ENCODE results near the gene SSTR5. TPM values are rescaled to one million over a fixed set of nuclear protein-coding genes. Genes with fewer than 3 reads are reported as not detected.

Gene SSTR5
- total RNA-seq, 1 experiment from 2014 or later: not detected

DNA sequence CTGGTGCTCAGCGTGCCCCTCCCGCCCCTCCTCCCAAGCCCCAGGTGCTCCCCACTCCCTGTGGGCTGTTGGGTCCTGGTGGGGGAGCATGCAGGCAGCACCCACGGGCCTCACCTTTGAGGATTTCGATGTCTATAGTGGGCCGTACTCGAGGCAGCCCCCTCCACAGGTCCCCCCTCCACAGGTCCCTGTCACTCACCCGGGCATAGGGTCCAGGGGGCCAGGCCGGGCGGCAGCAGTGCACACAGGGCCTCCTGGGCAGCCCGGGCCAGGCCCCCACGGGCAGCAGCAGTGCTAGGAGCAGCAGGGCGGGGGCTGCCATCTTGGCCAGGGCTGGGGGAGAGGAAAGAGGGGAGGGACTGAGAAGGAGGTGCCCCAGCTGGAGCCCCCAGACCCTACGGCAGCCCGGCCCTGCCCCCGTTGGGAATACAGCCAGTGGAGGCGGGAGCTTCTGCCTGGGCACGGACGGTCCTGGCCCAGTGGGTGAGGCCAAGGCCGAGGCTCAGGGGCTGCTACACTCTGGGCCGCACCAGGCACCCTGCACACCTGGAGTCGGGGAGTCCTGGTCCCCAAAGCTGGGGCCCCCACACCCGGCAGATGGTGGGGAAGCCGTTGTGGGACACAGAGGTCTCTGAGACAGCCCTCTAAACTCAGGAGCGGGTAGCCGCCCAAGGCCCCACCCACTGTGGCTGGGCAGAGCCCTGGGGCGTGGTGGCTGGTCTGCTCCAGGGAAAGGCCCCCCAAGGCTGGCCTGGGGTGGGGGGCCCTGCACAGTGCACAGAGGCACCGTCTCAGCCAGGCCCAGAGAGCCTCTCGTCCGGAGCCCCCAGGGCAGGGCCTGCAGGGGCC lies 22.3 kb downstream of the SSTR5 start:
- H3K27me3 Mint-ChIP-seq (ENCODE audit: unreplicated experiment): peaks cover 86% of the 10 kb centered on the region
- no peak overlapping the region for H3K27ac Mint-ChIP-seq (ENCODE audit: unreplicated experiment)
- TF ChIP-seq, protein P1, sequence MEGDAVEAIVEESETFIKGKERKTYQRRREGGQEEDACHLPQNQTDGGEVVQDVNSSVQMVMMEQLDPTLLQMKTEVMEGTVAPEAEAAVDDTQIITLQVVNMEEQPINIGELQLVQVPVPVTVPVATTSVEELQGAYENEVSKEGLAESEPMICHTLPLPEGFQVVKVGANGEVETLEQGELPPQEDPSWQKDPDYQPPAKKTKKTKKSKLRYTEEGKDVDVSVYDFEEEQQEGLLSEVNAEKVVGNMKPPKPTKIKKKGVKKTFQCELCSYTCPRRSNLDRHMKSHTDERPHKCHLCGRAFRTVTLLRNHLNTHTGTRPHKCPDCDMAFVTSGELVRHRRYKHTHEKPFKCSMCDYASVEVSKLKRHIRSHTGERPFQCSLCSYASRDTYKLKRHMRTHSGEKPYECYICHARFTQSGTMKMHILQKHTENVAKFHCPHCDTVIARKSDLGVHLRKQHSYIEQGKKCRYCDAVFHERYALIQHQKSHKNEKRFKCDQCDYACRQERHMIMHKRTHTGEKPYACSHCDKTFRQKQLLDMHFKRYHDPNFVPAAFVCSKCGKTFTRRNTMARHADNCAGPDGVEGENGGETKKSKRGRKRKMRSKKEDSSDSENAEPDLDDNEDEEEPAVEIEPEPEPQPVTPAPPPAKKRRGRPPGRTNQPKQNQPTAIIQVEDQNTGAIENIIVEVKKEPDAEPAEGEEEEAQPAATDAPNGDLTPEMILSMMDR (IDR thresholded peaks at IDR 0.05; ENCODE audit: unreplicated experiment): no peak
- CTCF ChIA-PET: no interaction called here
- DNase-seq: no peak
- H3K36me3 Mint-ChIP-seq (ENCODE audit: insufficient read depth, unreplicated experiment): peaks cover 5% of the 10 kb centered on the region
- H3K4me1 Mint-ChIP-seq (ENCODE audit: low read depth, unreplicated experiment): no peaks in the 10 kb centered on the region
- no peak overlapping the region for H3K4me3 Mint-ChIP-seq (ENCODE audit: low read depth, unreplicated experiment)
- peaks cover 2% of the 10 kb centered on the region for H3K9me3 Mint-ChIP-seq (ENCODE audit: low read depth, unreplicated experiment)
- BruUV-seq (replicated peaks): no TSS peak
- intact Hi-C loops (cut with micrococcal nuclease; ENCODE audit: unreplicated experiment): no loop called here

DNA sequence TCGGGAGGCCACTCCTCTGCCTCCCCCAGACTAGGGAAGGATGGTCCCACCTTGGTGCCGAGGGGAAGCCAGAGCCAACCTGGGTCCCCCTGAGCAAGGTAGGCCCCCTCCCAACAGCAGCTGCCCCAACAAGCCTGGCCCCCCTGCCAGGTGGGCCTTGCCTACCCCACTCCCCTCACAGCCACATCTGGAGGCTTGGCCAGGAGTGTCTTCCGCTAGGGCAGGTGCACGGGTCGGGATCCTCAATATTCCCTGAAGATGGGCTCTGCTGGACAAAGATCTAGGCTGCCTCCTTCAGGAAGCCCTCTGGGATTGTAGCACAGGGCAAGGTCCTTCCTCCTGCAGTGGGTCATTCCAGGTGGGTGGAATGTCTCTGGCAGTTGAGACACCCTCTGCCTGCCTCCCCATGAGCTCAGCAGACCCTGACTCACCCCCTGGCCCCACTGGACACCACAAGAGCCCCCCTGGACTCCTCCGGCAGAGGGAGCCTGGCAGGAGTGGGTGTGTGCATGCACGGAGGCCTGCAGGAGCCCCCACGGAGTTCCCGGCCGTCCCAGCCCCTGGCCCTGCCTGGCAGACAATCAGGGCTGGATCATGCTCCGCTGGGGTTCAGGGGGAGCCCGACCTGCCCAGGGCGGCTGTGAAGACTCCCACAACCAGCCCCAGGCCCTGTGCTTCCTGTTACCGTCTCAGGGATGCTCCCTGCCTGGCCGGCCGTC lies 23.1 kb downstream of the SSTR5 start:
- Mint-ChIP-seq H3K27ac (ENCODE audit: unreplicated experiment) (no peak overlapping the region), H3K4me3 (ENCODE audit: low read depth, unreplicated experiment) (no peak overlapping the region), H3K9me3 (ENCODE audit: low read depth, unreplicated experiment) (peaks cover 2% of the 10 kb centered on the region), H3K4me1 (ENCODE audit: low read depth, unreplicated experiment) (no peaks in the 10 kb centered on the region), H3K36me3 (ENCODE audit: insufficient read depth, unreplicated experiment) (peaks cover 5% of the 10 kb centered on the region), H3K27me3 (ENCODE audit: unreplicated experiment) (peaks cover 86% of the 10 kb centered on the region)
- intact Hi-C loops (cut with micrococcal nuclease; ENCODE audit: unreplicated experiment): no loop called here
- no TSS peak for BruUV-seq (replicated peaks)
- DNase-seq: no peak
- CTCF ChIA-PET: no interaction called here
- TF ChIP-seq, protein P1 (IDR thresholded peaks at IDR 0.05; ENCODE audit: unreplicated experiment): no peak

DNA sequence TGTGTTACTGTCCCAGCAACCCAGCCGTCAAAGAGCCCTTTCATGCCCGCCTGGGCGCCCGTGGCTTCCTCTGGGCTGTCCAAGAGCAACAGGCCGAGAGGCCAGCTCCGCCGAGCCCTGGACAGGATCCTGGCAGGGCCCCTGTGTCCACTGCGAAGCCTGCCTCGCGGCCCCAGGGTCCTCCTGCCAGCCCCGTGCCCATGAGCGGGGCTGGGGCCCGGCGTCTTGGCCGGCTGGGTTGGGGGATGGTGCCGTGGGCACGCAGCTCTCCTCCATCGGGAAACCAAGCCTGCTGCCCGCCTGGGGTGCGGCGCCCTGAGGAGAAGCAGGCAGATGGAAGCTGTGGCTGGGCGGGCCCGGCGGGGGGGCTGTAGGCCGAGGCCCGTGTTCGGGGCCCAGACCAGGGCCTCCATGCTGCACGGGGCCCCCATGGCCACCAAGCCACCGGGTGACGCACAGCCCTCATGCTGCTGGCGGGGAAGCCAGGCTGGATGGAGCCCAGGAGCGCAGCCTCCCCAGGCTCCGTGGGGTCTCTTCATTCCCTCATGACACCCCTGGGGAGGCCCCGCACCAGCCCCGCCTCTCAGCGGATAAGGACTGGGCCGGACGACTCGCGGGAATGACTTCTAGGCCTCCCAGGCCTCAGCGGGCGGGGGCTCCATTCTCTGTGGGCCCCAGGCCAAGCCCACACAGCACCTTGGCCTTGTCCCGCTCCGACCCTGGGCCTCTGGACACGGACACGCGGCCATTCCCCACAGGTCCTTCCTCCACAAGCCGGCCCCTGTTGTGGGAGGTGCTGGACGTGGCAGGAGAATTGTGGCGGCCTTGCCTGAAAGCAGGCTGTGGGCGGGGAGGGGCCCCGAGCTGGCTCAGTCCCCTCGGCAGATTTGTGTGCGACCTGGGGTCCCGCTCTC lies 23.9 kb downstream of the SSTR5 start, which contains the start of gene C1QTNF8:
C1QTNF8 (minus strand) TSS at position 76 of the 914 bp plus-strand sequence. CDS start 1,322 bp downstream, outside the sequence.
- H3K4me1 Mint-ChIP-seq (ENCODE audit: low read depth, unreplicated experiment): no peaks in the 10 kb centered on the region
- H3K27ac Mint-ChIP-seq (ENCODE audit: unreplicated experiment): no peak within 1 kb of the TSS
- CTCF ChIA-PET: interaction anchor here (0.6 to 1.1 kb wide), 2 partner anchors 18 to 1080 kb away, joined by 3 to 6 read pairs; no protein-coding TSS in a partner anchor
- no peak for DNase-seq
- TF ChIP-seq, protein P1 (IDR thresholded peaks at IDR 0.05; ENCODE audit: unreplicated experiment): no peak
- intact Hi-C loops (cut with micrococcal nuclease; ENCODE audit: unreplicated experiment): no loop called here
- no peak within 1 kb of the TSS for H3K4me3 Mint-ChIP-seq (ENCODE audit: low read depth, unreplicated experiment)
- peaks cover 86% of the 10 kb centered on the region for H3K27me3 Mint-ChIP-seq (ENCODE audit: unreplicated experiment)
- H3K9me3 Mint-ChIP-seq (ENCODE audit: low read depth, unreplicated experiment): peaks cover 2% of the 10 kb centered on the region
- H3K36me3 Mint-ChIP-seq (ENCODE audit: insufficient read depth, unreplicated experiment): peaks cover 5% of the 10 kb centered on the region
- no TSS peak for BruUV-seq (replicated peaks)

GRCh38 chr16:1097156-1097555 lies 24.6 kb downstream of the SSTR5 start:
- TF ChIP-seq, protein P1 (IDR thresholded peaks at IDR 0.05; ENCODE audit: unreplicated experiment): no peak
- Mint-ChIP-seq H3K36me3 (ENCODE audit: insufficient read depth, unreplicated experiment) (peaks cover 5% of the 10 kb centered on the region), H3K27me3 (ENCODE audit: unreplicated experiment) (peaks cover 85% of the 10 kb centered on the region), H3K4me1 (ENCODE audit: low read depth, unreplicated experiment) (no peaks in the 10 kb centered on the region), H3K4me3 (ENCODE audit: low read depth, unreplicated experiment) (no peak overlapping the region), H3K9me3 (ENCODE audit: low read depth, unreplicated experiment) (peaks cover under 1% of the 10 kb centered on the region), H3K27ac (ENCODE audit: unreplicated experiment) (no peak overlapping the region)
- no TSS peak for BruUV-seq (replicated peaks)
- CTCF ChIA-PET: interaction anchor here (0.6 to 1.1 kb wide), 2 partner anchors 19 to 1080 kb away, joined by 3 to 6 read pairs; no protein-coding TSS in a partner anchor
- DNase-seq: no peak
- intact Hi-C loops (cut with micrococcal nuclease; ENCODE audit: unreplicated experiment): no loop called here
